Lung microvascular endothelial cell (primary cell): Measurements from ENCODE around the gene JPH3. TPM values are rescaled to one million over a fixed set of nuclear protein-coding genes. Genes with fewer than 3 reads are reported as not detected.
A peak's percentile ranks its signal among the peaks of the same experiment; 100 is the strongest.

Experiments used
- DNase-seq, 2 donors: peaks; one replicate each; pipeline versions ENCODE4 v3.0.0 to v3.0.0-alpha.2; 2010; ENCODE audit warnings: low read depth in 2 of 2
- total RNA-seq: library from RNA; depleted of rRNA; stranded (reverse); fragments of >200 nt; gene quantifications from 2 replicates; pipeline ENCODE4 v1.2.1, GENCODE V29; 2014

Gene JPH3
- total RNA-seq, 1 donor from 2014 or later: 0.20 TPM

DNA sequence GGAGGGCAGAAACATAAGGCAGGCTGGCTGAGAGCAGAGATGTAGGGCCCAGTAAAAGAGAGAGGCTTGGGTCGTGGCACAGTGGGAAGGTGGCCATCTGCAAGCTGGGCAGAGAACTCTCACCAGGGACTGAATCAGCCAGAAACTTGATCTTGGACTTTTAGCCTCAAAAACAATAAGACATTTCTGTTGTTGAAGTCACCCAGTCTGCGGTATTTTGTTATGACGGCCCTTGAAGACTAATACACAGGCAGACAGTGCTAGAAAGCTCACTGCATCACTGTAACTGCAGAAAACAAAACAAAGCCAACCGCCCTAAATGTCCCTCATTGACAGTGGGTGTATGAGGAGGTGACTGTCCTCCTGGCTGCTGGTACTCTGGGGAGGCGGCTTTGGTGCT lies 3.9 kb upstream of the JPH3 start:
- DNase-seq: no peak

DNA sequence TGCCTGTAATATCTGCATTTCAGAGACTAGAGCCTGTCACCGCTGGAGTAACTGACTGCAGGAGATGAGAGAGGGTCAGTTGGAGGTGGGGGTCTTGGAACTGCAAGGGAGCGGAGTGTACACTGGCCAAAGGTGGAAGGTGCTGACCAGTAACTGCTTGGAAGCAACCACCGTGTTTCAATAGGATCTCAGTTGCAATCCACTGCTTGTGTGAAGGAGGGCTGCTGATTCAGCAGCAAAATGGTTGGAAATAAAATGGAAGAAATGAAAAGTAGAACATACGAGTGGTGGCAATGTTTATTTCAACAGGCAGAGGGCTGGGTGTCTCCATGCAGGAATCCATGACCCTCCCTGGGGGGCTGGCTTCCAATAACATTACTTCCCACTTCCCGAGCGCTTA lies 2.1 kb upstream of the JPH3 start:
- no peak for DNase-seq

DNA sequence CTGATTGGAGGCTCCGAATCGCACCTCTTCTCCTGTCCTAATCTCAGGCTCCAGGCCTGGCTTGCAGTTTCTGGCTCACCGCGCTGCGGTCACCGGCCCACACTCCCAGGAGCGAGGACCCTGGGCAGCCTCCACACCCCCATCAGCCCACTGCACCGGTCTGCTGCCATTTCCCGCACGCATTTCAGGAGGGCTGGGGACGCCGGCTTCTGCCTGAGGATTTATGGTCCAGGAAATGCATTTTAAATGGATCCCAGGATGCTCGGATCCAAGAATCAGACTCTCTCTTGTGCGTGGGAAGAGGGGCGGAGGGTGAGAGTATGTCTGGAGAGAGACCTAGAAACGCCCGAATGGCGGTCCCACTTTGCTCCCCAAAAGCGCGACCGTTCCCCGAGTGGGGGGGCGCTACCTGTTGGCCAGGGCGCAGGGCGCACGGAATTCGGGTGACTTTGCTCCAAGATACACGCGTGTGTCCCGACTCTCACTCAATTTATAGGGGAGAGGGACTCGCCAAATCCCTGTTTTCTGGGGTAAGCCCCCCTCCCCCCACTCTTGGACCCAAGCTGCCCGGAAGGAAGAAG lies 817 bp upstream of the JPH3 start:
- DNase-seq: no peak

DNA sequence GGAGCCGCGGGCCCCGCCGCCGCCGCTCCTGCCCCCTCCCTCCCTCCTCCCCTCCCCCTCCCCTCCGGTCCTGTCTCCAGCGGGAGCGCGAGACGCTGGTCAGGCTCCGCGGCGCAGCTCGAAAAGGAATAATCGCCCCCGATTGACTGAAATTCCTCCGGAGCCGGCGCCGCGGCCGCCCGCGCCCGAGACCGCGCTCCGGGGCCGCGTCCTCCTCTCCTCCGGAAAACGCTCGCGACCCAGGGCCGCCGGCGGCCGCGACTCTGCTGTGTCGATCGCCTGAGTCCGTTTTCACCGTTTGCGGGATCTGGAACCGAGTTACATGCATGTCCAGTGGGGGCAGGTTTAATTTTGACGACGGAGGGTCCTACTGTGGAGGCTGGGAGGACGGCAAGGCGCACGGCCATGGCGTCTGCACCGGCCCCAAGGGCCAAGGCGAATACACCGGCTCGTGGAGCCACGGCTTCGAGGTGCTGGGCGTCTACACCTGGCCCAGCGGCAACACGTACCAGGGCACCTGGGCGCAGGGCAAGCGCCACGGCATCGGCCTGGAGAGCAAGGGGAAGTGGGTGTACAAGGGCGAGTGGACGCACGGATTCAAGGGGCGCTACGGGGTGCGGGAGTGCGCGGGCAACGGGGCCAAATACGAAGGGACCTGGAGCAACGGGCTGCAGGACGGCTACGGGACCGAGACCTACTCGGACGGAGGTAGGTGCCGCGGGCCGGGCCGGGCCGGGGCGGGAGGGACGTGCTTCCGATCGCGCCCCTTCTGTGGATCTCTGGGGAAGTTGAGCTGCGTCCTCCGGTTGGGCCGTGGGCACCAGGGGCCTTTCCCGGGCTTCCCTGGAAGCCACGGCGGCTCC lies 744 bp downstream of the JPH3 start:
- no peak for DNase-seq

DNA sequence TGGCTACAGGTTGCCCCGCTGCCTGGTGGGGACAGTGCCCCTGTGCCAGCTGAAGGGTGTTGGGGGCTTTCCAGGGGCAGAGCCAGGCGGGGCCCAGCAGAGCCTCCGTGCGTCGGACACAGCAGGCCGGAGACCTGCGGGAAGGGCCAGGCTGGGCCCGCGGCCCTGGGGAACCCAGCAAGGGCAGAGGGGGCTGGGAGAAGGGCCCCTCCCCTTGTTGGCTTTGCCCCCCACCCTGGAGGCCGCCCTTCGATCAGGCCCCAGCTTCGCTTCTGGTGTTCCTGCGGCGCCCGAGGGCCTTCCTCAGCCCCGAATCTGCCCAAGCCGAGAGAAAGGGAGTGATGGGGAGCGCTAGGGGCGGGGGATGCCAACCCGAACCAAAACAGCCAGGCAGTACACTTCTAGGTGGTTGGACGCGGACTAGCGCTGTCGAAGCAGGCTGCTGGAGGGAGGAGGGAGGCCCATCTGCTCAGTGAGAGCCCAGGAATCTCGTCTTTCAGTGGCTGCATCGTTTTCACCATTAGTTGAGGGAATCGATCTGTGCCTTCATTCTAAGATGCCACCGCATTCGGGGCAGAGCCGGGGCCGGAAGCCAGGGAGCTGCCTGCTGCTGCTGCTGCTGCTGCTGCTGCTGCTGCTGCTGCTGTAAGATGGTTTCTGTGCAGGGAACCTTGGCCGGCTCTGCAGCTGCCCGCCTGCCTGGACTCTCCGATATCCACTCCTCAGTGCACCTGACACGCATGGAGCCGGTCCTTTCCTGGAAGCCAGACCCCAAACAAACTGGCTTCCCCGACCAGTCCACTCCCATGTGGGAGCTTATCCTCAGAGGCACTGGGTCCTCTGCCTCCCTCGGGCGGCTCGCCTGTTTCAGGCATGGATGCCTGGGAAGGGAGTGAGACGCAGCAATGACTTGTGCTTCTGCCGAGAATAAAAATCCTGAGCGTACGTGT lies 1.7 kb downstream of the JPH3 start:
- DNase-seq: no peak

DNA sequence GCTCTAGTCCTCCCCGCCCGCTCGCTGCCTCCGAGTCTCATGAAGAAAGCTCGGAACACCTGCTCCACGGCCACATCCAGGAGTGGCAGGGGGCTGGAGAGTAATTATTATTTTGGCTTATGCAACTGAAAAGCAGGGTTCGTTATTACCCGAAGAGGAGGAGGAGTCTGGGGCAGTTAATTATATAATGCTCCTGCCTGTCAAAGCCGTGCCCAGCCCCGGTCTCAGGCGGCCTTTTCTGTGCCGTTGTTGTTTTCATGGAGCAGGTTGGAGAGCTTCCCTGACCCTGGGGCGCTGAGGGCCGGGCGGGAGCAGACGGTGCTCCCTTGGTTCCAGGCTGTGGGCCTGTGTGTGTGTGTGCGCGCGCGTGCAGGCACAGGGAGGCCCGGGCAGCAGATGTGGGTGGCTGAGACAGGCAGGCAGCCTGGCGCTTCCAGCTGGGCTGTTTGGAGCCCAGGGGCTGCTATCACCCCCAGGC lies 2.4 kb downstream of the JPH3 start:
- no peak for DNase-seq

DNA sequence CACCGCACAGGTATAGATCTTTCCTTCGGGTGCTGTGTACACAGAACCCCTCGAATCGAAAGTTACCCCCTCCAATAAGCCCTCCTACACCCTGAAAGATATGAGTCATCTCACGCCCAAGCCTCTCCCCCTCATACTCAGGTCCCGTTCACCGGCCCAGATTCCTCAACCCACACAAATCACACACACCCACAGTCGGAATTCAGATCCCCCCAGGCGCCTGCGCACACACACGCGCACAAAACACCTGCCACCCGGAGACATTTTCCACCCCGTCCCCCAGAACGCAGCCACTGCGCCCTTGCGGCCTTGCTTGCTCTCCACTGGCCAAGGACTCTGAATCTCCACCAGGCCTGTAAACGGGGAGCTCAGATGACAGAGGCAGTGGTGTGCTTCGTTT lies 4.9 kb downstream of the JPH3 start:
- DNase-seq: no peak

DNA sequence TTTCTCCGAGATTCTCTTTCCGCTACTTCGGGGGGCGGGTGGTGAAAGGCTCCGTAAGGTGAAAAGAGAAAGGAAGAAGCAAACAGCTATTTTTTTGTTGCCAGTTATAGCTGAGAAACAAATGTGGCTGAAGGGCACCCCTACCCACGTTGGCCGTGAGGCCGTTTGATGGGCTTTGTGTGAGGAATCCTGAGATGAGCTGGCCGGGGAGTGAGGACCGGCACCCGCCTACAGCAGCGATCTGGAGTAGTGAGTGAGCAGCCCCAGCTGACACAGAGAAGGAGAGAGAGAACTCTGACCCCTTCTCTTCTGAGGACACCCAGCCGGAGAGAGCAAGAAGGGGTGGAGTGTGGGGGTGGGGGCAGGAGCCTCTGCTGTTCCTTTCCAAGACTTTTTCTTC lies 5.6 kb downstream of the JPH3 start:
- no peak for DNase-seq

DNA sequence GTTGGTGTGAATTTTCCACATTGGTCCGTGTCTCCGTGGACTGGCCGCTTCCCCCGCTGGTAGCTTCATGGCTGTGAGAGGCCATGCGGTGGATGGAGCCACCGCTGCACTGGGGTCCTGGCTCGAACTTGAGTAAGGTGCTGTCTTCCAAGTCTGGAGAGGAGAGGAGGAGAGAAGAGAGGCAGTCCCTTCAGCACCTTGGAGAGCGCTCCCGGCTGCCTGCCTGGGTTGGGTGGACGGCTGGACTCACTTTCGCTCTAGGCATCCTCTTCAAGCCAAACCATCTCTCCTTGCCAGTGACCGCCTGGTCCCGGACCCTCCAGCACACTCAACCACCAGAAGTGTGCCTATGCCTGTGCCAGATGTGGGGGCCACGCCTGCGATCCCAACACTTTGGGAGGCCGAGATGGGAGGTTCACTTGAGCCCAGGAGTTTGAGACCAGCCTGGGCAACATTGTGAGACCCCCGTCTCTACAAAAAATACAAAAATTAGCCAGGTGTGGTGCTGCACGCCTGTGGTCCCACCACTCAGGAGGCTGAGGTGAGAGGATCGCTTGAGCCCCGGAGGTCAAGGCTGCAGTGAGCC lies 6.2 kb downstream of the JPH3 start:
- peak; percentile 61 to 69 for DNase-seq

DNA sequence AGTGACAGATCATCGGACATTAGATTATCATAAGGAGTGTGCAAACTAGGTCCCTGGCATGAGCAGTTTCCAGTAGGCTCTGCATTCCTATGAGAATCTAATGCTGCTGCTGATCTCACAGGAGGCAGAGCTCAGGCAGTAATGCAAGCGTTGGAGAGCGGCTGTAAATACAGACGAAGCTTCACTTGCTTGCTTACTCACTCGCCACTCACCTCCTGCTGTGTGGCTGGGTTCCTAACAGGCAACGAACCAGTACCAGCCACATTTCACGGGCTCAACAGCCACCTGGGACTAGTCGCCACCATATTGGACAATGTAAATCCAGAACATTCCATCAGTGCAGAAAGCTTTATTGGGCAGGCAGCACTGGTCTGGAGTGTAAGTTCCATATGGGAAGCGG lies 7.7 kb downstream of the JPH3 start:
- no peak for DNase-seq

DNA sequence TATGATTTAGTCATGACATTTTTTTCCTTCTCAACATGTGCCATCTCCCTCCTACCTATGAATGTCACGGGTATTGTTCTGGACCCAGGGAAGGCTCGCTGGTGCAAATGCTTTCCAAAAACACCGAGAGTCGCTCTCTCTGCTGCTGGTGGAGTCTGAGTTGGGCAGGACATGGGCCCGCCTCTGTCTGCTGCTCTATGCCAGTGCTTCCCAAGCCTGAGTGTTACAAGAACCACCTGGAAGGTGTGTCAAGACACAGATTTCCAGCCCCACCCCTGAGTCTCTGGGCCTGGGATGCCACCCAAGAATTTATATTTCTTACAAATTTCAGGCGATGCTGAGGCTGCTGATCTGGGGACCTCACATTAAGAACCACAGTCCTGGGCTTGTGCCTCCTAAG lies 9.1 kb downstream of the JPH3 start:
- DNase-seq: no peak

DNA sequence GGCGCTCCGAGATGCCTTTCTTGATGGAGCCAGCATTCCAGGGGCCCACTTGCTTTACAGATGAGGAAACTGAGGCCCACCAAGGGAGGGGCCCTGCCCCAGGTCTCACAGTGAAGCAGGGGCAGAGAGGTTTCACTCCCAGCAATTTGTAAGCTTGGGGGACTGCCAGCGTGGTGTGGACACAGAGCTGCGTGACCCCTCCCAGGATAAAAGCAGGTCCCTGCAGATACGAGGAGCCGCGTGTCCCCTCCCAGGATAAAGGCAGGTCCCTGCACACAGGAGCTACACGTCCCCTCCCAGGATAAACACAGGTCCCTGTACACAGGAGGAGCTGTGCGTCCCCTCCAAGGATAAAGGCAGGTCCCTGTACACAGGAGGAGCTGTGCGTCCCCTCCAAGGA lies 11.7 kb downstream of the JPH3 start:
- no peak for DNase-seq

DNA sequence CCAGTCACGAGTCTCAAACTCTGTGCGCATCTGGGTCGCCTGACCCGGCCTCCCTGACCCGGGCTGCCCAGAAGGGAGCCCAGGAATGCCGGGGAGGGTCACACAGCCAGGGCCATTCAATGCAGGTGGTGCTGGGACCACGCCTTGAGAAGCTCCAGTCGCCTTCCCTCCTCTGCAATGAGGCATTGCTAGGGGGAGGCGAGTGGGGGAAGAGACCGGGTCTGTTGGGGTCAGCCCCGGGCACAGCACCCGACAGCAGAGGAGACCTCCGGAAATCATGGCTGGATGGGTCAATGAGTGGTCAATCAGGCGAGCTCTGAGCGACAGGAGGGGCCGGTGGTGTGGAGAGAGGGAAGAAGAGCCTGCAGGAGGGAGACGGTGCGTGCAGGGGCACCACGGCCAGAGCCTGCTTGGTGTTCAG lies 13.3 kb downstream of the JPH3 start:
- DNase-seq: no peak

DNA sequence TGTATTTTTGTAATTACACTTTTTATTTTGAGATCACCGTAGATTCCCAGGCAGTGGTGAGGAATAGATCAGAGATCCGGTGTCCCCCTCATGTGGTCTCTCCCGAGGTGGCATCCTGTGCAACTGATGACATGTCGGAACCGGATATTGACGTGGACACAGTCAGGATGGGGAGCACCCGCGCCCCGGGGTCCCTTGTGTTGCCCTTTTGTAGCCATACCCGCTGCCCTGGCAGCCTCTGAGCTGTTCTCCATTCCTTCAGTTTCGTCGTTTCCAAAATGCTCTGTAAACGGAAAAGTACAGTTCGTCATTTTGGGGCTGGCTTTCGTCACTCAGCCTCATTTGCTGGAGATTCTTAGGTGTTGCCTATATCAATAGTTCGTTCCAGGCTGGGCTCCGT lies 14.2 kb downstream of the JPH3 start:
- no peak for DNase-seq

DNA sequence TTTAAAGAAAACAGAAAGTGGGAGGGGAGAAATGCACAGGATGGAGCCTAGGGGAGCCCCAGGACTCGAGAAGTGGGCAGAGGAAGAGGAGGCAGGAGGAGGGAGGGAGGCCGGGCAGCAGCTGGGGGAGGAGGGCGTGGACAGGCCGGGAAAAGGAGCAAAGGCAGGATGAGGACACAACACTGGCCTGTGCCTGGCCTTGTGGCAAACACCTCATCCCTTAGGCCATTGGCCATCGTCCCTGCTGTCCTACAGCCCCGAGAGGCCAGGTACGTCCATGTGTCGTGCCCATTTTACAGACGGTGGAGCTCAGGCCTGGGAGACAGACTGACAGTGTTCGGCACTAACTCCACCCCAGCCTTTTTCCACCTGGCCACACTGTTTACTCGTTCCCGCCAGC lies 15.9 kb downstream of the JPH3 start:
- no peak for DNase-seq

DNA sequence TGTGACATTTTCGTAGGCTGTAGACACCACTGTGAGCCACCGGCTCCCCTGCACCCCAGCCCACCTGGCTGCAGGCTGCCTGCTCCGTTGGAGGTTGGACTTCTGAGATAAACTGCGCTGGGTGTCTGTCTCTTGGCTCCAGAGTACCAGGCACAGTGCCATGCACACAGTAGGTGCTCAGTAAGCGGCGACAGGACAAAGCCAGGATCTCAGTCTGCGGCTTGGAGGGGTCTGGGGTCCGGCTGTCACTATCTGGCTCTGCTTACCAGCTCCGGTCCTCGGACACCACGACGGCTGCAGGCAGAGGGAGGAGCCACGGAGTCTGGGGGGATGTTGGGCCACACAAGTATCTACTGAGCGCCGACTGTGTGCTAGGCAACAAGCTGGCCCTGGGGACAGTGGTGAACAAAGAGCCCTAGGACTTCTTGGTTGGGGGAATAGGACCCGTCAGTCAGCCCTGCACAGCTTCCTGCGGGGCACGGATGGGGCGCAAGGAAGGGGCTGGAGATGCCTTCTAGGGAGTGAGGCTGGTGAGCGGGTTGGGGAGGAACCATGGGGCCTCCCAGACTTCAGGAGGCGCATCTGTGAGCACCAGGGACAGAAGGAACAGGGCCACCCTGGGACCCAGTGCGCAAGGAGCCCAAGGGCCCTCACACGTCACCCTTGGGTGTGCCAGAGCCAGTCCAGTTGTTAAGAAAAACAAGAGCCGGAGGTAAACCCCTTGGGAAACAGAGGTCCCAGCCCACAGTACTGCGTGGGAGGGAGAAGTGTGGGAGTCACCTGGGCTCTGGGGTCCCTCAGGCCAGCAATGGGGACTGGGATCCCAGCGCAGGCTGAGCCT lies 17.3 kb downstream of the JPH3 start:
- no peak for DNase-seq

DNA sequence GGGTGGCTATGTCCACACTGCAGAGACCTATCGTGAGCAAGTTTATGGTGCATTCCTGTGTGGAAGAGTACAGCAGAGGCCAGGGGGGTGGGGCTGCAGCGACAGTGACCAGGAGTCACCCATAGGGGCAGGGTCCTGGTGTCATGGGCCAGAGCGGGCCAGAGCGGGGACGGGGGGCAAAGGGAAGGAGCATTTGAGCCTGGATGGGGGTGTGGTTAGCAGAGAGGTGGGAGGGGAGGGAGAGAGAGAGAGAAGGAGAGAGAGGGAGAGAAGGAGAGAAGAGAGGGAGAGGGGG lies 17.8 kb downstream of the JPH3 start:
- DNase-seq: no peak

DNA sequence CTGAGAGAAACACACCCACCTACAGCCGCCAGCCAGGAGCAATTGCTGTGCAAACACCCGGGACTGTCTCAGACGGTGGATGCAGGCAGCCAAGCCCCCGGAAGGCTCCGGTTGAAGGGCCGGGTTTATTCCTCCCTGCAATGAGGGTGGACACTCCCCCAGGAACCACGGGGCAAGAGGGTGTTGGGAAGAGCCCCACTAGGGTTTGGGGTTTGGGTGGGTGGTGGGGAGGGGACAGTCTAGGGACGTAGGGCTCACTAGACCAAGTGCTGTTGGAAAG lies 19.2 kb downstream of the JPH3 start:
- DNase-seq: no peak

DNA sequence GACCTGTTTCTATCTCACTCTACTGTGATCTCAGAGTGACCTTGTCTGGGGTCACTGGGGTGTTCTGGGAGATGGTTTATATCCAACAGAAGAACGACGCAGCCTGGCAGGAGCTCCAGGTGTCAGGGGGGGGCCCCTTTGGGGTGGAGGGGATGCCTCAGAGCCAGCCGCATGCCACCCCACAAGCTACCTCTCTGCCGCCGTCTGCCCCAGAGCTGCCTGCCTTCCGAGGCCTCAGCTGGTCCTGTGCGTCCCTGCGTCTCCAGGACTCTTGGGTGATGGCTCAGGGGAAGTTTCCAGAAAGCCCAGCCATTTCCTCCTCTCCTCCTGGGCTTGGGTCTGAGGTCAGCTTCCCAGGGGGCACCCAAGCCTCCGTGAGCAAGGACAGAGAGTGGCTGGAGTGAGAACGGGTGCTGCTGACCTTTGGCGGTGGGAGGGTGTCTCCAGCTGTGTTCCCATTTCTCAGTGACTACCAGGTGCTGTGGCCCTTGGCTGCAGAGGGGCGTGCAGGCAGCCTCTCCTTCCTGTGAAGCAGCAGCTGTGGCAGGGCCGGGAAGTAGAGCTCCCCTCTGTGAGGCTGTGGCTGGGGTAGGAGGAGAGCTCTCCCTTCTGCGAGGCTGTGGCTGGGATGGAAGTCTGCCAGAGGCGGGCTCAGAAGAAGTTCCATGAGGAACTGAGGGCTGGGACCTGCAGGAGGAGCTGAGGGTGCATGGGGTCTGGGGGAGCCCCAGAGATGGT lies 19.8 kb downstream of the JPH3 start:
- DNase-seq: no peak

DNA sequence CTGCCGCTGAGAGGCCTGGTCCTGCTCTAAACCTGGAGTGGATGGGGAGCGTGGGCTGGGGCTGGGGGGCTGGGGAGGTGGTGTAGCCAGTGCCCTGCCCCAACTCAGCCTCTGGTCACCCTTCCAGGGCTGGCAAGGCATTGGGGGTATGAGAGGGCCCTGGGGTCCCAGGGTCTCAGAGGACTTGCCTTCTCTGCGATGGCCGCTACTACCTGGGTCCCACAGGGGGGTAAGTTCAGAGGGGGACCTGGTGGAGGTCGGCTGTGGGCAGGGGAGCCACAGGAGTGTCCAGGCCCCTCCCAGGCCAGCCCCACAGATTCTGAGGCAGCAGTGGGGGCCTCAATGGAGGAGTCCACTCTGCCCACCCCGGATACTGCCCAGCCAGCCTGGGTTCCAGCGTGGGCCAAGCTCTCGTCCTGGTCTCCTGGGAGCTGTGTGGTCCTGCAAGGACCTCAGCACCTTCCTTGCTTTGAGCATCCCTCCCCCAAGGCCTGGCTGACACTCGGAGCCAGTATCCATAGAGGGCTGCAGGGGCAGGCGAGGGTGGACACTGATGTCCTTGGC lies 20.5 kb downstream of the JPH3 start:
- DNase-seq: no peak
